T-helper 2 cell treated with Interferon-gamma antibody and Interleukin-4, amounts not matched to agents 100 ng/mL and 5 ng/mL, for 36 hours (primary cell): ENCODE results near the gene WDFY1. TPM values are rescaled to one million over a fixed set of nuclear protein-coding genes. Genes with fewer than 3 reads are reported as not detected.
"Not testable (repeated sequence)": the region's sequence is repeated elsewhere in the genome, so short reads cannot be mapped to it uniquely, and the experiment has no call there.

Source experiments
- intact Hi-C: fragments of 100-400 bp; cut with micrococcal nuclease; formaldehyde crosslinking; loops from one replicate; pipeline ENCODE4 v1.15.1; 2023
- total RNA-seq: library from RNA; stranded (reverse); gene quantifications from 2 replicates; pipeline ENCODE4 v1.2.3, GENCODE V29; 2022

Gene WDFY1
- total RNA-seq, 1 donor from 2014 or later, result 59.7 TPM

GRCh38 chr2:223900066-223900465 is 45.1 kb downstream of the WDFY1 start:
- intact Hi-C loops, result no loop called here

GRCh38 chr2:223897669-223898330 is 47.3 kb downstream of the WDFY1 start:
- intact Hi-C loops, result loop anchor here (5.0 kb wide), 1 partner anchor 45 kb away; no protein-coding TSS in a partner anchor

DNA sequence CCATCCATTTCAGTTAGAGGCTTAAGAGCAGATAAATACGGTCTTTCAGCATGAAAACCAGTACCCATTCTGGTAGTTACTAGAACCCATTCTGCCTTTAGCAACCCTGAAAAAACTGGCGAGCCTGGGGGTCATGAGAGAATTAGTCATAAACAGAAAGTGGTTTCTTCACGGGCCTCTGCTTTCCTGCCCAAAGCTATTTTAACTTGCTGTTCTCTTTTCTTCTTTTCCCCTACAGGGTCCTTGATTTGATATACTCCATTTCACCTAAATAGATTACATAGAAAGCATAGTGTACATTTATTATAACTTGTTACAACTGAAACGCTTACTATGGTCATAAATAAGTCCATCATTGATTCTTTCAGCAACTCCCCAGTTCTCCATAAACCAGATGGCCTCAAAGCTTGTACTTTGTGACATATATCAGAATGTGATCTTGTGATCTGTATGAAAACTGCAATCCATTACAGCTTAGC is 48.3 kb downstream of the WDFY1 start:
- intact Hi-C loops, result loop anchor here (5.0 kb wide), 1 partner anchor 45 kb away; no protein-coding TSS in a partner anchor

DNA sequence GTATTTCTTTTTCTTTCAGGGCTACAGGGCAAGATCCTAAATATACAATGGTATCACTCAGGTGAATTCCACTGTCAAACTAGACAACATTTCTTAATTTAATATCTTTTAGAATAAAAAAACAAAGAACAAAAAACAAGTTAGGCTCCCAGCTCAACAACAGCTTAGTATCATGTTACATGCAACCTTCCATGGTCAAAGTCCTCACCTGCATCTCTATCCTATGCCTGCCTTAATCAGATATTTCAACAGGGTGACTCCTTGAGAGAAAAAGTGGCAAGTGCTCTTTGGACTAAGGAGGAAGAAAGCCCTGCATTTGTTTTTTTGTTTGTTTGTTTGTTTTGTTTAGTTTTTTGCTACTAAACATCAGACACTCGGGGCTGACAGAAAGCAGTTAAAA is 50.2 kb downstream of the WDFY1 start:
- intact Hi-C loops, result loop anchor here (5.0 kb wide), 1 partner anchor 47 kb away; no protein-coding TSS in a partner anchor

DNA sequence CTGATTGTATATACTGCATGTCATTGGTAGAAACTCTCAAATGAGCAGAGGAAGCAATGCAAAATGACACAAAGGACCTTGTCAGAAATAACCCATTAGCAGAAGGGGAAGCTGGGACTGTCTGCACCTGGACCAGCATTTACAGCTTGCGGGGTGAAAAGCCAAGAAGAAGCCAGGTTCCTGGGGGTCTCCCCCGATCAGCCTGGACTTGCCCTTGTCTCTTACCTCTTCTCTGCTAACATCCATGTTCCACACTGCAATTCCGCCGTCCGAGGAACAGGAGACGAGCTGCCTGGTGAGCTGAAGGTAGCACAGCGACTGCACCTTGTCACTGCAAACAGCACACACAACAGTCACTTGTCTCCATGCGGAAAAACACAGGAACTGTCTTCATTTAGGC is 51.1 kb downstream of the WDFY1 start:
- intact Hi-C loops, result no loop called here

DNA sequence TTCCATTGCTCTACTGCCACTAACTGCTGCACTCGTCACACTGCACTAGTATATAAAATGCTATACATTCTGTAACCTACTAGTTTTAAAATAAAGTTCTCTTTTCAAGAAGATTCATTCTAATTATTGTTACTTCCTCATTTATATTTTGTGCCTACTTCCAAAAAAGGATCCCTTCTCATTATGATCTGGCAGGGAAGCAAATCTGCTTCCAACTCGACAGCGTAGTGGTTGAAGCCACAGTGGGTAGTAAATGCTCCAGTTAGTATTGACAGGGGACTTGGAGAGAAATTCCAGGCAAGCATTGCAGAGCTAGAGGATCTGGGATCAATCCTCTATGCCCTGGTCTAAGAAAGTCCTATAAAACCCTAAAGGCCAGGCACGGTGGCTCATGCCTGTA is 54.4 kb downstream of the WDFY1 start:
- intact Hi-C loops, result no loop called here

GRCh38 chr2:223889229-223889628 is 55.9 kb downstream of the WDFY1 start:
- intact Hi-C loops, result no loop called here

DNA sequence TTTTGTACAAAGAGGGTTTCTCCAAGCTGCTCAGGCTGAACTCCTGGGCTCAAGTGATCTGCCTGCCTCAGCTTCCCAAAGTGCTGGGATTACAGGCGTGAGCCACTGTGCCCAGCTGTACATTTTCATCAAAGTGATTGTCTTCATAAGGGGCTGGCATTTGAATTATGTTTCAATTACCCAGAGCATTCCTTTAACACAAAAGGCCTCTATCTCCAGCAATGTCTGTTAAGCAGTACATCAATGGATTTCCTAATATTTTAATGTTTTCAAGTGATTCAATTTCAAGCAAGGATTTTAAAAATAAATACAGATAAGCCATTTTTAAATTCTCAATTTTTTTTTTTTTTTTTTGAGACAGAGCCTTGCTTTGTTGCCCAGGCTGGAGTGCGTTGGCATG is 56.9 kb downstream of the WDFY1 start:
- intact Hi-C loops, result no loop called here

- intact Hi-C loops, result no loop called here
Measured at GRCh38 chr2:223887127-223887526, 58.0 kb downstream of the WDFY1 start.

- intact Hi-C loops, result no loop called here
Measured at GRCh38 chr2:223886726-223887125, 58.4 kb downstream of the WDFY1 start.

DNA sequence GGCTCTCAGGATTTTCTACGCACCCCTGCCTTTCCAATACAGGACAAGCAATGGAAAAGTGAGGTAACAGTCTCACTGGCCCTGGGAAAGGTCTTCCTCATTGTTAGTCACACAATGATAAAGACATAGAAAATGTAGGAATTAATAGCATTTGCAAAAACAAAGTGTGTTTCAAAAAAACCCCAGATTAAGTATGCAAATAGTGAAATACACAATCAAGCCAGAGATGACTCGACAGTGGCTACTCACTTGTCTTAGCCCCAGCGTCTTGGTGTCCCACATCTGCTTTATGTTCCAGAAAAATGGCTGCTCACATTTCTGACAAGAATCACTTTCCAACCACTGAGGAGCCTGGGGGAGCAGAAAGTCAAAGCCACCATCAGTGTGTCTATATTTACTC is 60.7 kb downstream of the WDFY1 start:
- intact Hi-C loops, result no loop called here

- intact Hi-C loops, result no loop called here
Measured at GRCh38 chr2:223882715-223883114, 62.4 kb downstream of the WDFY1 start.

- intact Hi-C loops, result no loop called here
Measured at GRCh38 chr2:223880796-223881195, 64.3 kb downstream of the WDFY1 start.

- intact Hi-C loops, result no loop called here
Measured at GRCh38 chr2:223877721-223878410, 67.3 kb downstream of the WDFY1 start.

- intact Hi-C loops, result no loop called here
Measured at GRCh38 chr2:223873672-223874071, 71.5 kb downstream of the WDFY1 start.

DNA sequence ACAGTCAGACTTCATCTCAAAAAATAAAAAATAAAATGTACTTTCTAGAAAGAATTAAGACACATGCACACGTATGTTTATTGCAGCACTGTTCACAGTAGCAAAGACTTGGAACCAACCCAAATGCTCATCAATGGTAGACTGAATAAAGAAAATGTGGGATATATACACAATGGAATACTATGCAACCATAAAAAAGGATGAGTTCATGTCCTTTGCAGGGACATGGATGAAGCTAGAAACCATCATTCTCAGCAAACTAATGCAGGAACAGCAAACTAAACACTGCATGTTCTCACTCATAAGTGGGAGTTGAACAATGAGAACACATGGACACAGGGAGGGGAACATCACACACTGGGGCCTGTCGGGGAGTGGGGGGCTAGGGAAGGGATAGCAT is 72.4 kb downstream of the WDFY1 start:
- intact Hi-C loops, result not testable (repeated sequence)

GRCh38 chr2:223871661-223872060 is 73.5 kb downstream of the WDFY1 start:
- intact Hi-C loops, result not testable (repeated sequence)

DNA sequence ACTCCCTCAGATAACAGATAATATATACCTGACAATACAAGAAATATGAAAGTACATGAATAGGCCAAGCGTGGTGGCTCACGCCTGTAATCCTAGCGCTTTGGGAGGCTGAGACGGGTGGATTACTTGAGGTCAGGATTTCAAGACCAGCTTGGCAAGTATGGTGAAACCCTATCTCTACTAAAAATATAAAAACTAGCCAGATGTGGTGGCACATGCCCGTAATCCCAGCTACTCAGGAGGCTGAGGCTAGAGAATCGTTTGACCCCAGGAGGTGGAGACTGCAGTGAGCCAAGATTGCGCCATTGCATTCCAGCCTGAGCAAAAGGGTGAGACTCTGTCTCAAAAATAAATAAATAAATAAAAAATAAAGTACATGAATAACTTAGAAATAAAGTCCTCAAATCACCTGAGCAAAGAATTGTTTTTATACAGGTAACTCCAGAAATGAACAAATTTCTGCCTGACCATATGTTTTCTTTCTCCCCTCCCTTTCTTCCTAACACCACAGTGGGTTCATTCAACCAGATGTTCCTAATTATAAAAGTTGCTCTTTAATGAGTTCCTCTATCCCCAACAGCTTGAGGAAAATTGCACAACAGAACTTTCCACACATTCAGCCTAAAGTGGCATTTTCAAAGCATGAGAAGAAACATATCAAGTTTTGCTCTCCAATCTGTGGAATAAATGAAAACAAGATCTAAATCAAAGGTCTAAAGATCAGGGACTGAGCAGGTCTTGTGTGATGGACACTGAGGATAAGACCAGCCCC is 74.1 kb downstream of the WDFY1 start:
- intact Hi-C loops, result no loop called here

DNA sequence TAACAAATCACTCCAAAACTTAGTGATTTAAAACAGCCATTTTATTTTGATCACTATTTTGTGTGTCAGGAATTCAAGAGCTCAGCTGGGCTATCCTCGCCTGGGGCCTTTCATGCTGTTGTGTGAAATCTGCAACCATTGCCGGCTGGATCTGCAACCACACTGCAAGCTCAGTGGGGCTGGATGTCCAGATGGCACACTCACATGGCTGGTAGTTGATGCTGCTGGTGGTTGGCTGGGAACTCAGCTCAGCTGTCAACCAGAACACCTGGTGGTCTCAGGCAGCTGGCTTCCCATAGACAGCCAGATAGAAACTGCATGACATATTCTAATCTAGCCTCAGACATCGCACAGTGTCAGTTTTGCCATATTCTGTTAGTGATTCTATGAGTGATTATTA is 77.1 kb downstream of the WDFY1 start:
- intact Hi-C loops, result loop anchor here (5.0 to 10.0 kb wide), 2 partner anchors 89 to 103 kb away; partner anchors contain the start of gene MRPL44

- intact Hi-C loops, result loop anchor here (2.0 to 10.0 kb wide), 3 partner anchors 29 to 101 kb away; partner anchors contain the start of genes AP1S3 and MRPL44
Measured at GRCh38 chr2:223865907-223866508, 79.1 kb downstream of the WDFY1 start.

- intact Hi-C loops, result loop anchor here (5.0 to 10.0 kb wide), 2 partner anchors 92 to 100 kb away; partner anchors contain the start of gene MRPL44
Measured at GRCh38 chr2:223865124-223865523, 80.0 kb downstream of the WDFY1 start.
